Stimulated activated CD8-positive, alpha-beta memory T cell treated with anti-CD3 and anti-CD28 coated beads, Interleukin-4, amount 100 ng/mL, for 4 hours (primary cell): ENCODE results near the gene GPR42.

Source experiments
- DNase-seq, 2 donors: peaks; one replicate each; pipeline ENCODE4 v3.0.0-alpha.2; 2020; ENCODE audit warnings: low read depth in 2 of 2, low spot score in 1 of 2

The GPR42 gene, protein sequence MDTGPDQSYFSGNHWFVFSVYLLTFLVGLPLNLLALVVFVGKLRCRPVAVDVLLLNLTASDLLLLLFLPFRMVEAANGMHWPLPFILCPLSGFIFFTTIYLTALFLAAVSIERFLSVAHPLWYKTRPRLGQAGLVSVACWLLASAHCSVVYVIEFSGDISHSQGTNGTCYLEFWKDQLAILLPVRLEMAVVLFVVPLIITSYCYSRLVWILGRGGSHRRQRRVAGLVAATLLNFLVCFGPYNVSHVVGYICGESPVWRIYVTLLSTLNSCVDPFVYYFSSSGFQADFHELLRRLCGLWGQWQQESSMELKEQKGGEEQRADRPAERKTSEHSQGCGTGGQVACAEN

DNA sequence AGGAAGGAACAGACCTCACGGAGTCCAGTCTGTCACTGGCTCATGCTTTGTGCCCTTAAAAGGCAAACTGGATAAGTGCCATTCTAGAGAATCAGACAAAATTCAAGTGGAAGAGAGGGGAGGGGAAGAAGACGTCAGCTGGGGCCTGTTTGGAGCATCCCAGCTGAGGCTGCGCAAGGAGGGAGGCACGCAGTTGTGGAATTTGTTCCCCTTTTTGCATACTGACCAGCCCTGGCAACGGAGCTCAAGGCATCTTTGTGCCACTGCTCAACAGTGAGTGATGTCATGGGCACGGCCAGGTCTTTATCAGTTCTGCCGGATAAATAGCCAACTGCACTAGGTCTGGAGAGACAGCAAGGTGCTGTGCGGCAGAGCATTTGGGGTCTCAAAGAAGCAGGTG, at the start of gene GPR42:
Gene GPR42 (plus strand): TSS at position 347 of the 400 bp plus-strand sequence. CDS start 292 bp downstream, outside the sequence.
- no peak for DNase-seq

DNA sequence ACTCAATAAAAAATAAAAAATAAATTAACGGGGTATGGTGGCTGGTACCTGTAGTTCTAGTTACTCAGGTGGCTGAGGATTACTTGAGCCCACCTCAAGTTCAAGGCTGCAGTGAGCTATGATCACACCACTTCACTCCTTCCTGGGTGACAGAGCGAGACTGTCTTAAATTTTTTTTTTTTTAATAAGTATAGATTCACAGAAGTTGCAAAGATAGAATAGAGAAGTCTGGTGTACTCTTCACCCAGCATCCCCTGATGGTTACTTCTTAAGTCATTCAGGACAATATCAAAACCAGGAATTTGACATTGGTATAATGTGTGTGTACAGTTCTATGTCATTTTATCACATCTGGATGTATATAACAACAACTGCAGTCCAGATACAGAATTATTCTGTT, 49.6 kb upstream of the GPR42 start:
- no peak for DNase-seq

DNA sequence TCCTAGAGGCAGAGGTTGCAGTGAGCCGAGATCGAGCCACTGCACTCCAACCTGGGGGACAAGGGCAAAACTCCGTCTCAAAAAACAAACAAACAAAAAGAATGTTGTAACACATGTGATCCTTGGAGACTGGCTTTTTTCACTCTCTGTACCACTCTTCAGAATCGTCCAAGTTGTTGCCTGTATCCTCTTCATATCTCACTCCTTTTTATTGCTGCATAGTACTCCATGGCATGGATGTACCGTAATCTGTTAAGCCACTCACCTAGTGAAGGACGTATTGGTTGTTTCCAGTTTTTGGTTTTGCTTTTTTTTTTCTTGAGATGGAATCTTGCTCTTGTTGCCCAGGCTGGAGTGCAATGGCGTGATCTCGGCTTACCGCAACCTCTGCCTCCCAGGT, 48.9 kb upstream of the GPR42 start:
- no peak for DNase-seq

DNA sequence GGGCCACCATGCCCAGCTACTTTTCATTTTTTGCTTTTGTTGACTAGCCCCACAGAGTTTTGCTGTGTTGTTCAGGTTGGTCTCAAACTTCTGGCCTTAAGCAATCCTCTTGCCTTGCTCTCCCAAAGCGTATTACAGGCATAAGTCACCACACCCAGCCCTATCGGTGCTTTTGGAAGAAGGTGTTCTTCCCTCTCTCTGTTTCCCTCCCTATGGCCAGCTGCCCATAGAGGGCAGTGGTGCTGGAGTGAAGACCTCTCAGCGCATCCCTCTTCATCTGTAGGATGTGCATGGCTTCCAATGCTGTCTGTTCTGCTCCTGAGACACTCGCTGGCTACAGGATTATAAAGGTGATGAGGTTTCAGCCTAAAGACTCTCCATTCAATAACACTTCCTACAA, 43.2 kb upstream of the GPR42 start:
- DNase-seq: no peak

DNA sequence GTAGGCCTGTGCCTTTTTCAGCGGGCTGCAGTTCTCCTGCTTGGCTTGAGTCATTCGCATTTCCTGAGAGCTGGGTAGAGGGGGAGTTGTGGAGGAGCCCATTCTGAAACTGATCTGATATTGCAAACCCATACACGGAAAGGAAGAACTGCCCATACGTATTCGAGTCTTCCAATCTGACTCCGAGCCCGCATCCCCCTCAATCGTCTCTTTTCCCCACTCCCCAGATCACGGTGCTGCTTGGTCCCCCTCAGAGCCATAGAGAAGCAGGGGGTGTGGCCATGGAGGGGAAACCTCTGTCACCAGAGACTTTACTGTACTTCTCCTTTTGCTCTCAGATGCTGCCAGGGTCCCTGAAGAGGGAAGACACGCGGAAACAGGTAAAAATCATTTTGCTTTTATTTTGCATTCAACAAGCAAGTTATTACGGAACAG, 42.0 kb upstream of the GPR42 start, which contains the start of gene CD22:
Gene CD22 (plus strand): TSS at position 337 of the 435 bp plus-strand sequence. CDS start 2,854 bp downstream, outside the sequence.
- no peak for DNase-seq

DNA sequence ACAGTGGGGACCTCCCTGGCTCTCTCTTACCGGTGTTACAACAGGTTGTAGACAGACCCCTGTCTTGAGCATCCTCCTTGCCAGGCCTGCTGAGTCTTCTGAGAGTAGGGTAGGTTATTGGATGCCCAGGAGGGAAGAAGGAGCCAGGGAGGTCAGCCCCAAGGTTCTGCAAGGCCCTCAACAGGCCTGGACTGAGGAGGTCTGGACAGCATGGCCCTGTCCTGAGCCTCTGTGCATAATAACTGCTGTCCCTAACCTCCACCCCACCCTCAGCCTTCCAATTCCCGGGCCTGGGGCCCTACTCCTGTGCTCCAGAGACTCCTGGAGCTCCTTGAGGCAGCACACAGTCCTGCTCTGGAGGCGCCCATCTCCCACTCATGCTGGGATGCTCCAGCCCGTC, 41.5 kb upstream of the GPR42 start:
- DNase-seq: no peak

DNA sequence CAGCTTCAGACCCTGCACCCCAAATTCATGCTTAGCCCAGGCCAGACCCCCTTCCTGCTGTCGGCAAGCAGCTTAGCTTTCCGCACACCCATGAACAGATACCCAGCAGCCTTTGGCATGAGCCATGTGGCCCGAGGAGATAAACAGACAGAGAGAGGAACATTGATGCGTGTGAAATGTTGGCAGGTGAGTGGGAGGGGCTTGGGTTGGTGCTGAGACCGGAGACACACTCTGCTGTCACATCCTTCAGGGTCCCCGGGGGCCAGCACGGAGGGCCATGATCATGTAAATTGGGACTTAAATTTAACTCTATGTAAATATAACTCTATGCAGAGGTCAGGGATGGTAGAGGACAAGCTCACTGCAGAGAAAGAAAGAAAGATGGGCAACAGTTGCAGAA, 40.4 kb upstream of the GPR42 start:
- no peak for DNase-seq

DNA sequence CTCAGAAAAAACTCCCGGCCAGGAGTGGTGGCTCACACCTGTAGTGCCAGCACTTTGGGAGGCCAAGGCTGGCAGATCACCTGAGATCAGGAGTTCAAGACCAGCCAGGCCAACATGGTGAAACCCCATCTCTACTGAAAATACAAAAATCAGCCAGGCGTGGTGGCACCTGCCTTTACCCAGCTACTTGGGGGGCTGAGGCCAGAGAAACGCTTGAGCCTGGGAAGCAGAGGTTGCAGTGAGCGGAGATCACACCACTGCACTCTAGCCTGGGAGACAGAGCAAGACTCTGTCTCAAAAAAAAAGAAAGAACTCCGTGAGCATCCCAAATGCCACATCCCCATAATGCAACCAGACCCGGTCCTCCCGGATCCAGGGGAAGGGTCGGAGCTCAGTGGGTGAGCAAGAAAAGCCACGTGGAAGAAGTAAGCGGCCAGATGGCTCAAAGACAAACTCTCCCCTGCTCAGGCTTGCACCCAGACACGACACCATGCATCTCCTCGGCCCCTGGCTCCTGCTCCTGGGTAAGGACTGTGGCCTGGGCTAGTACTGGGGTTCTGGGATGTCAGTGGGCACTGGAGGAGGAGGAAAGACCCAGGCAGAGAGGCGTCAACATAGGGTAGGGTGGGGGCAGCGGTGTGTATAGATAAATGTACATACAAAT, 39.2 kb upstream of the GPR42 start:
- no peak for DNase-seq

DNA sequence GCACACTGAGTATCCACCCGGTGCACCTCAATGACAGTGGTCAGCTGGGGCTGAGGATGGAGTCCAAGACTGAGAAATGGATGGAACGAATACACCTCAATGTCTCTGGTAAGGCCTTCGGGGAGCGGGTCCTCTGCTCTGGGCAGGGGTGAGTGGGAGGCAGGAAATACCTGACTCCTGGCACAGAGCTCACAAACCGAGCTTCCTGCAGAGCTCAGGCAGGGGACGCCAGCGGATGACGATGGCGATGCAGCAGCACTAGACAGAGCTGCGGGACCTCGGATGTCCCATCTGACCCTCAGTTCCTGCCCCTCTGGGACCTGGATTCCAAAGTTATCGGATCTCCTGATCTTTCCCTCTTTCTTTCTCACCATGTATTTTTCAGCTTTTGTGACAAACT, 38.1 kb upstream of the GPR42 start:
- no peak for DNase-seq

DNA sequence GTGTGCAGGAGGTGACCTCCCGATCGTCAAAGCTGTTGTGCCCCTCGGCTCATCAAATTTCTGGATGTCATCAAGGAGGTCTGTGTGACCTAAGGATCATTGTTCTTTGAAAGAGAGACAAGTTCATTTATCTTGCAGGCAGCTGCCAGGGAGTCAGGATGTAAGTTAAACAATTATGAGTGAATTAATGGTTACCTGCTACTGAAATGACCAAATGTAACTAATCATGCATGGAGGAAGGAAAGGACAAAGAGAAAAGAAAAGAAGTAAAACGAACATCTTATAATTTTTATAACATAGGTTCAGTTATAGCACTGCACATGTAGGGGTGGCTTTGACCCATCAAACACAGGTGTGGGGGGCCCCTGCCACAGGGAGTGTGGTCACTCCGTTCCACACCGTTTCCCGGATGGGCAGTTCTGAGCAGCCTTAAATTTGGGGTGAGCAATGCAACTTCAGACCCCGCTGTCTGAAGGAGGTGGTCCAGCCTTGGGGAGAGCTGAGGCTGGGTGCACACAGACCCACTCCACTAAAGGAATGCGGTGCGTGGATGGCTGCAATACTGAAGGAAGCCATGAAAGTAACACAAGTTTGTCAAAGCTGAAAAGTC, 36.6 kb upstream of the GPR42 start:
- no peak for DNase-seq

DNA sequence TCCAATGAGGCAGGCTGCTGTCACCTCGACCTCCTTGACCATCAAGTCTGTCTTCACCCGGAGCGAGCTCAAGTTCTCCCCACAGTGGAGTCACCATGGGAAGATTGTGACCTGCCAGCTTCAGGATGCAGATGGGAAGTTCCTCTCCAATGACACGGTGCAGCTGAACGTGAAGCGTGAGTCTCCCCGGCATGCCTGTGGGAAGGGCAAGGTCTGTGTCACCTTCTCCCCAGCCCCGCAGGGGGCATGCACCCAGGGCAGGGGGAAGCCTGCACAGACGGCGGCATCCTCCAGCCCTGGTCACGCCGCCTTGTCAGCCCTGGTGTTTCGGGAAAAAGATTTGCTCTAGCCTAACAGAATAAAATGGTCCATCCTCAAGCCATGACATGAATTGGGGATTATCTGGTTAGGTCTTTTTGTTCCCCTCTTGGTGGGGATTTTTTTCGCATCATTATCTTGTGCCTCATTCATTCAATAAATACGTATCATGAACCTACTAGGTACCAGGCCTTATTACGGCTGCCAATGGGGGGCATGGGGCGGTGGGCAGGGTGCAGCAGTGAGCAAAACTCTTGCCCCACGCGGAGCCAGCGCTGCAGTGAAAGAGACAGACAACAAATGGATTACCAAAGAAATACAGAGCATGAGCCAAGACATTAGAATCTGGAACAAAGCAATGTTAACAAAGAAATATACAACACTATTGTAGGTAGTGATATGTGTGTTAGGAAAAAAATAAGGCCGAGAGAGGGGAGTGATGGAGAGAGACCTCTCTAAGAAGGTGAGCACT, 34.5 kb upstream of the GPR42 start:
- DNase-seq: no peak

DNA sequence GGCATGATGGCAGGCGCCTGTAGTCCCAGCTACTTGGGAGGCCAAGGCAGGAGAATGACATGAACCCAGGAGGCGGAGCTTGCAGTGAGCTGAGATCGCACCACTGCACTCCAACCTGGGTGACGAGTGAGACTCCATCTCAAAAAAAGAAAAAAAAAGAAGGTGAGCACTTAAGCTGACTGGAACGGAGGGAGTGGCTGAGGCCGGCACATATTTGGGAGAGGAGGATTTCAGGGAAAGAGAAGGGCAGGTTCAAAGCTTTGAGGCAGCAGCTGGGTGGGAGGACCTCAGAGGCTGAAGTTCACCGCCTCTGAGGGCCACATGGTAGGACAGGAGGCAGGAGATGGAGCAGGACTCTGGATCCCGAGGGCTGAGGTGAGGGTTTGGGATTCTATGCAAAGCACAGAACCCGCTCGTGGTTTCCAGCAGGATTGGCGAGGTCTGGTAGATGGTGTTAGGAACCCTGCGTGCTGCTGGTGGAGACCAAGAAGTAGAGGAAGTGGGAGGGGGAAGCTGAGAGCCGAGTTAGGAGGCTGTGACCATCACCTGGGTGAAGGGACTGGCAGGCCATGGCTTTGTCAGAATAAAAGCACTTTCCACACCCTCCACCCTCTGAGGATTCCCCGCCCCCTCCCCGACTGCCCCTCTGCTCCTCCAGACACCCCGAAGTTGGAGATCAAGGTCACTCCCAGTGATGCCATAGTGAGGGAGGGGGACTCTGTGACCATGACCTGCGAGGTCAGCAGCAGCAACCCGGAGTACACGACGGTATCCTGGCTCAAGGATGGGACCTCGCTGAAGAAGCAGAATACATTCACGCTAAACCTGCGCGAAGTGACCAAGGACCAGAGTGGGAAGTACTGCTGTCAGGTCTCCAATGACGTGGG, 33.5 kb upstream of the GPR42 start:
- DNase-seq: no peak

DNA sequence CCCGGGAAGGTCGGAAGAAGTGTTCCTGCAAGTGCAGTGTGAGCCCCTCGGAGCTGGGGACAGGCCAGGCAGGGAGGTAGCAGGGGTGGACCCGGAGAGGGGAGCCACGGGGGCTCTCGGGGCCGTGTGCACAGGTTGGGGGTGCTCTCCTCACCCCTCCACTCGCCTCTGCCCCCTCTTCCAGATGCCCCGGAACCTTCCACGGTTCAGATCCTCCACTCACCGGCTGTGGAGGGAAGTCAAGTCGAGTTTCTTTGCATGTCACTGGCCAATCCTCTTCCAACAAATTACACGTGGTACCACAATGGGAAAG, 32.9 kb upstream of the GPR42 start:
- no peak for DNase-seq

DNA sequence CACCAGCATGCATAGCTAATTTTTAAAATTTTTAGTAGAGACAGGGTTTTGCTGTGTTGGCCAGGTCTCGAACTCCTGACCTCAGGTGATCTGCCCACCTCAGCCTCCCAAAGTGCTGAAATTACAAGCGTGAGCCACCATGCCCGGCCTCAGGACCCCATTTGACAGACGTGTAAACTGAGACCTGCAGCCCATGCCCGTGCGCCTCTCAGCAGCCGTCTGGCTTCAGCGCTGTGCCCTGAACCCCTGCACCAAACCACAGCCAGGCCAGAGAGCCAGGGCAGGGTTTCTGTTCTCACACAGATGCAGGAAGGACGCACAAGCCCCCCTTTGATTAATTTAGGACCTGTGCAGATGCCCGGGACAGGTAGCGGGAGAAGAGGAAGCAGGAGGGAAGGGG, 30.4 kb upstream of the GPR42 start:
- DNase-seq: no peak

DNA sequence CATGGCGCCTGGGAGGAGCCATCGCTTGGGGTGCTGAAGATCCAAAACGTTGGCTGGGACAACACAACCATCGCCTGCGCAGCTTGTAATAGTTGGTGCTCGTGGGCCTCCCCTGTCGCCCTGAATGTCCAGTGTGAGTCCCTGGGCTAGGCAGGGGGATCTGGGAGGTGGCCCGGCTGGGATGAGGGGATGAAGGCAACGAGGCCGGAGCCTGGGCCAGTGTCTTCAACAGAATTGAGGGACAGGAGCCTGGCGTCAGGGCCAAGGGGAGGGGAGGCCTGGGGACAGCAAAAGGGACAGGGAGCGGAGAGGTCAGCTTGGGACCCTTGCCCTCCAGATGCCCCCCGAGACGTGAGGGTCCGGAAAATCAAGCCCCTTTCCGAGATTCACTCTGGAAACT, 29.9 kb upstream of the GPR42 start:
- DNase-seq: no peak

DNA sequence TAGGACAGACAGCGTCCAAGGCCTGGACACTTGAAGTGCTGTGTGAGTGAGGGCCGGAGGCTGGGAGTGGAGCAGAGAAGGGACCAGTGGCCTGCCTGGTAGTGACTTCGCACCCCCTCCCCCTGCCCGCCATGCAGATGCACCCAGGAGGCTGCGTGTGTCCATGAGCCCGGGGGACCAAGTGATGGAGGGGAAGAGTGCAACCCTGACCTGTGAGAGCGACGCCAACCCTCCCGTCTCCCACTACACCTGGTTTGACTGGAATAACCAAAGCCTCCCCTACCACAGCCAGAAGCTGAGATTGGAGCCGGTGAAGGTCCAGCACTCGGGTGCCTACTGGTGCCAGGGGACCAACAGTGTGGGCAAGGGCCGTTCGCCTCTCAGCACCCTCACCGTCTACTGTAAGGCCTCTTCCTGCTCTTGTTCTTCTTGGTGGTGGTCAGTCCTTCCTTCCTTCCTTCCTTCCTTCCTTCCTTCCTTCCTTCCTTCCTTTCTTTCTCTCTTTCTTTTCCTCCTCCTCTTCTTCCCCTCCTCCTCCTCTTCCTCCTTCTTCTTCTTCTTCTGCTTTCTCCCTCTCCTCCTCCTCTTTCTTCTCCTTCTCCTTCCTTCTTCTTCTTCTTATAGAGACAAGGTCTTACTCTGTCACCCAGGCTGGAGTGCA, 29.2 kb upstream of the GPR42 start:
- no peak for DNase-seq

DNA sequence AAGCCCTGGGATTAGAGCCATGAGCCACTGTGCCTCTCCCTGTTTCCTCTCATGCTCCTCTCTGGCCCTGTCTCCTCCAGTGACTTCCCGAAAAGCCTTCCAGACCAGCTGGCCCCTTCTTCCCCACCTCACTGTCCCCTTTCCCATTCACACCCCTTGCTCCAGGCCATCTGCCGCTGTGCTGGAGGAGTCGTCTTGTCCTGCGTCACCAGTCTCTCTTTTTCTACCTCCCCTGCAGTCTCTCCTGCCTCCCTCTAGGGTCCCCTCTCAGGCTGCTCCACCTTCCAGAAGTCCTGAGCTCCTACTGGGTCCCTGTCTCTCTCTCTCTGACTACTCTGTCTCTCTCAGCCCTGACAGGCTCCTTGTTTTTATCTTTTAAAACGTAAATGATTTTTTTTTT, 28.4 kb upstream of the GPR42 start:
- no peak for DNase-seq

DNA sequence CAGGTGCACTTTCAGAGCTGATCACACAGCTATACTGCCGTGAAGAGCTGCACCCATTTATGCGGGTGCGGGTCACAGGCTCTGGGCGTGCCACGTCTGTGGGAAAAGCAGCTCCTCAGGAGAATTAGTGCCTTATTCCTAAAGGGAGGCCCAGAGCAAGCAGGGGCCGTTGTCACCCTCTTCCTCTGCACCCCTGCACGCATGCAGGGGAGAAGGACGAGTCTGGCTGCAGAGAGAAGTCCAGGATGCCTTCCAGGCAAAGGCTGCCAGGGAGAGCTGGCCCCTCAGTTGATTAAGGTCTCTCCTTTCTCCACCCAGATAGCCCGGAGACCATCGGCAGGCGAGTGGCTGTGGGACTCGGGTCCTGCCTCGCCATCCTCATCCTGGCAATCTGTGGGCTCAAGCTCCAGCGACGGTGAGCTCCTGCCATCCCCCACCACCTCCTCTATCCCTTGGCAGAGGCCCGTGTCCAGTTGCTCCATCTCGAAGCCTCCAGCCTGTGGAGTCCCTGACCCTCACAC, 26.3 kb upstream of the GPR42 start:
- DNase-seq: no peak

DNA sequence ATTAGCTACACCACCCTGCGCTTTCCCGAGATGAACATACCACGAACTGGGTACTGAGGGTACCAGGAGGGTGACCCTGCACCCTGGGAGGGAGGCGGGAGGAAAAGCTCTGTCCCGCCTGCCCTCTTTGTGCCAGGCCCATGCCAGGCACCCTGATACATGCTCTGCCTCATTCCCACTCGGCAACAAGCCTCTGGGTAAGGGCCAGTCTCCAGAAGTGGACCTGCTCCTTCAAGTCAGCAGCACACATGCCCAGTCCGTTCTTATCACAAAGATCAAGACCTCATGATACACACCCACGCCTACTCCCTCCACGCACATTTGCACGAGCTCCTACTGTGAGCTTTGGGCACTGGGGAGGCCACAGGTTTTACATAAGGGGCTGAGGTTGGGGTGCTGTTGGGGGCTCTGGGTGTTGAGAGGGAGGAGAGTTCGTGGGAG, 25.2 kb upstream of the GPR42 start:
- no peak for DNase-seq
